ENCODE results near the gene GNG7. TPM values are rescaled to one million over a fixed set of nuclear protein-coding genes. Genes with fewer than 3 reads are reported as not detected.

The GNG7 gene
- polyA plus RNA-seq, 1 of the 3 experiments (the other 2 are of a cell fraction) = 2.2 TPM

DNA sequence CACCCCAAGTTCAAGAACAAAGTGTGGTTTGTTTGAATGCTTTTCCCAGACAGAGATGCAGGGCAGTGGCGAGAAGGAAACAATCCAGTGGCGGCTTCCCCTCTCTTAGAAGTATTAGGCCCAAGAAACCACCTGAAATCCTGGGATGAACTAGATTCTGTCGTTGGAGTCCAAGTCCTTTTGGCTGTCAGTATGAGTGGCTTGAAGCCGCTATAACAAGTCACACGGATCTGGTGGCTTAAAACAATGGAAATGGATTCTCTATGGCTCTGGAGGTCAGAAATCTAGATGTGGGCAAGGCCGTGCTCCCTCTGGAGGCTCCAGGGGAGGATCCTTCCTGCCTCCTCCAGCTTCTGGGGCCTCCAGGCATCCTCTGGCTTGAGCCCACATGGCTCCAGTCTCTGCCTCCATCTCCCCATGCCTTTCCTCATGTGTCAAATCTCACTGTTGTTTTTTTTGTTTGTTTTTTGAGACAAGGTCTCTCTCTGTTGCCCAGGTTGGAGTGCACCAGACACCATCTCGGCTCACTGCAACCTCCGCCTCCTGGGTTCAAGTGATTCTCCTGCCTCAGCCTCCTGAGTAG is 97.7 kb downstream of the GNG7 start:
- H3K27me3 ChIP-seq (ENCODE audit: insufficient read depth) = no peaks in the 10 kb centered on the region
- WGBS (ENCODE audit: low lambda C conversion rate) = 85% methylated on average over 7 of the region's 8 CpGs
- CTCF ChIA-PET = interaction anchor here (0.6 to 1.7 kb wide), 2 partner anchors 7 to 314 kb away, joined by 3 to 10 read pairs; no protein-coding TSS in a partner anchor
- H3K4me1 ChIP-seq (ENCODE audit: control insufficient read depth in 1 of 2, insufficient read depth in 2 of 2, low read depth in 1 of 2, low read length in 1 of 2) = peaks cover 2 to 7% of the 10 kb centered on the region in 2 experiments; a peak in 2 of 4 replicates
- H2AFZ ChIP-seq (ENCODE audit: low read depth) = no peak overlapping the region
- no peak overlapping the region for H3K27ac ChIP-seq (ENCODE audit: low read depth in 2 of 2, low read length in 1 of 2)
- H3K79me2 ChIP-seq (ENCODE audit: insufficient read depth) = no peaks in the 10 kb centered on the region
- TF ChIP-seq GATA2 (CRISPR knock-in tag; IDR thresholded peaks at IDR 0.05) (no peak), RCOR1 (IDR thresholded peaks at IDR 0.05; ENCODE audit: low read length) (no peak), RXRA (IDR thresholded peaks at IDR 0.05; ENCODE audit: borderline replicate concordance, low read depth) (no peak), TAF1 (IDR thresholded peaks at IDR 0.05; ENCODE audit: borderline replicate concordance, low read depth, low read length) (no peak), JUND (IDR thresholded peaks at IDR 0.05) (no peak), EP300 (IDR thresholded peaks at IDR 0.05; ENCODE audit: borderline replicate concordance in 1 of 2, low read depth in 1 of 2, low read length in 1 of 2) (no peak)
- TF ChIP-seq, protein P1, sequence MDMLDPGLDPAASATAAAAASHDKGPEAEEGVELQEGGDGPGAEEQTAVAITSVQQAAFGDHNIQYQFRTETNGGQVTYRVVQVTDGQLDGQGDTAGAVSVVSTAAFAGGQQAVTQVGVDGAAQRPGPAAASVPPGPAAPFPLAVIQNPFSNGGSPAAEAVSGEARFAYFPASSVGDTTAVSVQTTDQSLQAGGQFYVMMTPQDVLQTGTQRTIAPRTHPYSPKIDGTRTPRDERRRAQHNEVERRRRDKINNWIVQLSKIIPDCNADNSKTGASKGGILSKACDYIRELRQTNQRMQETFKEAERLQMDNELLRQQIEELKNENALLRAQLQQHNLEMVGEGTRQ (IDR thresholded peaks at IDR 0.05; ENCODE audit: borderline replicate concordance, low read depth, low read length) = no peak
- TF ChIP-seq, protein P2, sequence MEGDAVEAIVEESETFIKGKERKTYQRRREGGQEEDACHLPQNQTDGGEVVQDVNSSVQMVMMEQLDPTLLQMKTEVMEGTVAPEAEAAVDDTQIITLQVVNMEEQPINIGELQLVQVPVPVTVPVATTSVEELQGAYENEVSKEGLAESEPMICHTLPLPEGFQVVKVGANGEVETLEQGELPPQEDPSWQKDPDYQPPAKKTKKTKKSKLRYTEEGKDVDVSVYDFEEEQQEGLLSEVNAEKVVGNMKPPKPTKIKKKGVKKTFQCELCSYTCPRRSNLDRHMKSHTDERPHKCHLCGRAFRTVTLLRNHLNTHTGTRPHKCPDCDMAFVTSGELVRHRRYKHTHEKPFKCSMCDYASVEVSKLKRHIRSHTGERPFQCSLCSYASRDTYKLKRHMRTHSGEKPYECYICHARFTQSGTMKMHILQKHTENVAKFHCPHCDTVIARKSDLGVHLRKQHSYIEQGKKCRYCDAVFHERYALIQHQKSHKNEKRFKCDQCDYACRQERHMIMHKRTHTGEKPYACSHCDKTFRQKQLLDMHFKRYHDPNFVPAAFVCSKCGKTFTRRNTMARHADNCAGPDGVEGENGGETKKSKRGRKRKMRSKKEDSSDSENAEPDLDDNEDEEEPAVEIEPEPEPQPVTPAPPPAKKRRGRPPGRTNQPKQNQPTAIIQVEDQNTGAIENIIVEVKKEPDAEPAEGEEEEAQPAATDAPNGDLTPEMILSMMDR (IDR thresholded peaks at IDR 0.05) = no peak
- no peaks in the 10 kb centered on the region for H3K9me3 ChIP-seq
- H3K4me3 ChIP-seq (ENCODE audit: low read depth in 2 of 2, low read length in 1 of 2) = no peak overlapping the region
- peaks cover 25% of the 10 kb centered on the region for H3F3A ChIP-seq (replicated peaks; ENCODE audit: insufficient read depth)
- H4K20me1 ChIP-seq (ENCODE audit: insufficient read depth) = no peaks in the 10 kb centered on the region
- POLR2A ChIA-PET = no interaction called here
- no peaks in the 10 kb centered on the region for H3K9me2 ChIP-seq
- no peak for DNase-seq
- no peaks in the 10 kb centered on the region for H3K36me3 ChIP-seq (replicated peaks in 1 of 2; ENCODE audit: control insufficient read depth in 1 of 2, insufficient read depth in 2 of 2, low read length in 1 of 2)
- H3K4me2 ChIP-seq = no peak overlapping the region
- H3K9ac ChIP-seq = no peak overlapping the region

DNA sequence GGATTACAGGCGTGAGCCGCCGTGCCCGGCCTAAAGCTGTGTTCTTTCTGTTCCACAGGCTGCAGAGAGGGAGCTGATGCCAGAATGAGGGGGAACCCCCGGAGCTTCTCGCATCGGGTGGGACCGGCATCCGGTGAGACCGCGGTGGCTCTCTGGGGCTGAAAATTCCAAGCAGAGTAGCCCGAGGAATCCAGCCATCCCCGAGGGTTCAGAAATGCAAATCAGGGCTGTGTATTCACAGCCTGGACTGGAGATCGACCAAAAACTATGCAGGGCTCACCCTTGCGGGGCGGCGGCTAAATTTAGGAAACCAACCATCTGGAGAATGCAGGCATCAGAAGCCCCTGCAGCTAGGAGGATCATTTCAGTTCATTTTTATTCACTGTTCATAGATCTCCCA is 99.2 kb downstream of the GNG7 start:
- POLR2A ChIA-PET = interaction anchor here (0.5 kb wide), 1 partner anchor 450 kb away, joined by 4 read pairs; no protein-coding TSS in a partner anchor
- peak overlapping the region; percentile 37; the same call in 1 of the 2 replicates for H3K9ac ChIP-seq

More for the DNA sequence above, 99.2 kb downstream of the GNG7 start:
- Histone ChIP-seq H3K27me3 (ENCODE audit: insufficient read depth) (no peaks in the 10 kb centered on the region), H2AFZ (ENCODE audit: low read depth) (peak overlapping the region; percentile 53; the same call in 1 of the 2 replicates), H3K9me3 (no peaks in the 10 kb centered on the region), H3K27ac (ENCODE audit: low read depth in 2 of 2, low read length in 1 of 2) (peak overlapping the region; percentile 0 to 47; a peak in 3 of 4 replicates), H3F3A (replicated peaks; ENCODE audit: insufficient read depth) (peaks cover 19% of the 10 kb centered on the region), H4K20me1 (ENCODE audit: insufficient read depth) (no peaks in the 10 kb centered on the region), H3K79me2 (ENCODE audit: insufficient read depth) (no peaks in the 10 kb centered on the region), H3K4me3 (ENCODE audit: low read depth in 2 of 2, low read length in 1 of 2) (0 out of 4 replicates have a peak overlapping the region, but pooled peaks of 1 of the 2 experiments have one; percentile 24), H3K4me1 (ENCODE audit: control insufficient read depth in 1 of 2, insufficient read depth in 2 of 2, low read depth in 1 of 2, low read length in 1 of 2) (peaks cover 6 to 7% of the 10 kb centered on the region in 2 experiments; a peak in 2 of 4 replicates), H3K36me3 (replicated peaks in 1 of 2; ENCODE audit: control insufficient read depth in 1 of 2, insufficient read depth in 2 of 2, low read length in 1 of 2) (no peaks in the 10 kb centered on the region), H3K9me2 (no peaks in the 10 kb centered on the region), H3K4me2 (peak overlapping the region; percentile 32)
- CTCF ChIA-PET = interaction anchor here (0.6 to 1.7 kb wide), 8 partner anchors 9 to 129 kb away, joined by 3 to 10 read pairs (median 4); no protein-coding TSS in a partner anchor
- 61% methylated on average over 14 of the region's 17 CpGs for WGBS (ENCODE audit: low lambda C conversion rate)
- TF ChIP-seq EP300 (IDR thresholded peaks at IDR 0.05; ENCODE audit: borderline replicate concordance in 1 of 2, low read depth in 1 of 2, low read length in 1 of 2) = no peak
- TF ChIP-seq YY1 (IDR thresholded peaks at IDR 0.05; ENCODE audit: low read depth) = no peak
- TF ChIP-seq RXRA (IDR thresholded peaks at IDR 0.05; ENCODE audit: borderline replicate concordance, low read depth) = no peak
- no peak for TF ChIP-seq ELF1 (IDR thresholded peaks at IDR 0.05)
- no peak for TF ChIP-seq SMC3 (IDR thresholded peaks at IDR 0.05; ENCODE audit: low read depth, low read length)
- TF ChIP-seq, protein P3, sequence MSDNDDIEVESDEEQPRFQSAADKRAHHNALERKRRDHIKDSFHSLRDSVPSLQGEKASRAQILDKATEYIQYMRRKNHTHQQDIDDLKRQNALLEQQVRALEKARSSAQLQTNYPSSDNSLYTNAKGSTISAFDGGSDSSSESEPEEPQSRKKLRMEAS (IDR thresholded peaks at IDR 0.05; ENCODE audit: low read depth) = no peak
- no peak for TF ChIP-seq EZH2phosphoT487 (IDR thresholded peaks at IDR 0.05; ENCODE audit: borderline replicate concordance, low read depth)
- no peak for TF ChIP-seq RAD21 (IDR thresholded peaks at IDR 0.05; ENCODE audit: low read length)
- TF ChIP-seq, protein P4, sequence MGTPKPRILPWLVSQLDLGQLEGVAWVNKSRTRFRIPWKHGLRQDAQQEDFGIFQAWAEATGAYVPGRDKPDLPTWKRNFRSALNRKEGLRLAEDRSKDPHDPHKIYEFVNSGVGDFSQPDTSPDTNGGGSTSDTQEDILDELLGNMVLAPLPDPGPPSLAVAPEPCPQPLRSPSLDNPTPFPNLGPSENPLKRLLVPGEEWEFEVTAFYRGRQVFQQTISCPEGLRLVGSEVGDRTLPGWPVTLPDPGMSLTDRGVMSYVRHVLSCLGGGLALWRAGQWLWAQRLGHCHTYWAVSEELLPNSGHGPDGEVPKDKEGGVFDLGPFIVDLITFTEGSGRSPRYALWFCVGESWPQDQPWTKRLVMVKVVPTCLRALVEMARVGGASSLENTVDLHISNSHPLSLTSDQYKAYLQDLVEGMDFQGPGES (IDR thresholded peaks at IDR 0.05; ENCODE audit: low read depth, low read length) = no peak
- TF ChIP-seq POLR2AphosphoS5 (IDR thresholded peaks at IDR 0.05; ENCODE audit: low read depth, low read length) = no peak
- TF ChIP-seq FOXJ3 (CRISPR knock-in tag; IDR thresholded peaks at IDR 0.05) = no peak
- no peak for TF ChIP-seq TAF1 (IDR thresholded peaks at IDR 0.05; ENCODE audit: borderline replicate concordance, low read depth, low read length)
- no peak for TF ChIP-seq TEAD4 (IDR thresholded peaks at IDR 0.05; ENCODE audit: borderline replicate concordance, insufficient read depth)
- no peak for TF ChIP-seq GATA2 (CRISPR knock-in tag; IDR thresholded peaks at IDR 0.05)
- no peak for TF ChIP-seq RCOR1 (IDR thresholded peaks at IDR 0.05; ENCODE audit: low read length)
- TF ChIP-seq CHD2 (IDR thresholded peaks at IDR 0.05; ENCODE audit: low read length, partially characterized antibody) = no peak
- TF ChIP-seq RFX5 (IDR thresholded peaks at IDR 0.05; ENCODE audit: low read length) = no peak
- TF ChIP-seq JUND (IDR thresholded peaks at IDR 0.05) = no peak
- no peak for DNase-seq
